HCT116 (cell line): ENCODE measurements around the gene DMRT3. TPM values are rescaled to one million over a fixed set of nuclear protein-coding genes. Genes with fewer than 3 reads are reported as not detected.

Experiments used
- ATAC-seq: fragments of 200-7000 bp; cut with Tn5 transposase; 2 replicates; pipeline ENCODE4 v1.9.1; 2020; ENCODE audit warnings: mild to moderate bottlenecking, moderate library complexity
- BruUV-seq: library from RNA; stranded (reverse); fragments of 400-500 nt; replicated peaks from 2 replicates; lab custom pipeline; 2021; lab: Mats Ljungman, UMichigan
- CTCF ChIA-PET: fragments of 300-600 bp; sonication (Branson Sonifier 250); formaldehyde crosslinking; loops from one replicate; lab custom pipeline; 2021; ENCODE audit warnings: antibody characterized with exemption; lab: Charles Lee
- POLR2A ChIA-PET: fragments of 300-600, 350-600 bp; sonication (Branson Sonifier 250); formaldehyde crosslinking; loops from one replicate; lab custom pipeline; 2021; ENCODE audit warnings: antibody characterized with exemption; lab: Charles Lee
- RAD21 ChIA-PET, 2 experiments: fragments of 300-600 bp; sonication (Branson Sonifier 250); formaldehyde crosslinking; loops; one replicate each; lab custom pipeline; 2023; ENCODE audit warnings: low total read pairs in 2 of 2; ENCODE audit not compliant: uncharacterized antibody in 2 of 2, unreplicated experiment in 2 of 2, low non-redundant PET in 1 of 2; lab: Charles Lee
- DNase-seq: peaks from one replicate; pipeline ENCODE4 v3.0.0-alpha.2; 2010; ENCODE audit warnings: low read depth, low spot score
- H2AFZ ChIP-seq: fragments of 200-600 bp; shearing (Covaris generic), sonication (generic); 2 replicates; pipeline ENCODE4 v1.6.1; 2017; ENCODE audit warnings: low read depth, mixed run types, mixed read lengths, antibody characterized with exemption, low read length; ENCODE audit not compliant: poor library complexity, severe bottlenecking
- H3K27ac ChIP-seq: 2 replicates; pipeline ENCODE4 v1.5.1; 2012; ENCODE audit warnings: low read depth, low read length
- H3K27me3 ChIP-seq: fragments of 200-600 bp; sonication (generic); 2 replicates; pipeline ENCODE4 v1.6.1; 2016; ENCODE audit warnings: mixed run types, low read length, mixed read lengths; ENCODE audit not compliant: insufficient read depth
- H3K36me3 ChIP-seq, 2 experiments: fragments of 200-500 bp in 1 of 2; fragments of 200-600 bp in 1 of 2; sonication (Bioruptor generic) in 1 of 2; sonication (generic) in 1 of 2; 2 replicates each; pipeline versions ENCODE4 v1.5.1 to v1.6.1; 2014 to 2016; ENCODE audit warnings: low read length in 2 of 2, inconsistent platforms in 1 of 2, mixed read lengths in 1 of 2, mixed run types in 1 of 2; ENCODE audit not compliant: insufficient read depth in 2 of 2, control insufficient read depth in 1 of 2
- H3K4me1 ChIP-seq, 2 experiments: fragments of 200-600 bp in 1 of 2; sonication (generic) in 1 of 2; 2 replicates each; pipeline versions ENCODE4 v1.5.1 to v1.6.1; 2012 to 2017; ENCODE audit warnings: low read length in 2 of 2, inconsistent platforms in 1 of 2, mild to moderate bottlenecking in 1 of 2, mixed read lengths in 1 of 2, mixed run types in 1 of 2, moderate library complexity in 1 of 2; ENCODE audit not compliant: insufficient read depth in 2 of 2, control insufficient read depth in 1 of 2
- H3K4me2 ChIP-seq: fragments of 200-600 bp; sonication (generic); 2 replicates; pipeline ENCODE4 v1.6.1; 2017; ENCODE audit warnings: mixed run types, low read length, mixed read lengths
- H3K4me3 ChIP-seq, 2 experiments: fragments of 200-600 bp in 1 of 2; sonication (generic) in 1 of 2; replicated peaks in 1 of 2; 2 replicates each; pipeline ENCODE4 v1.5.1; 2011 to 2016; ENCODE audit warnings: low read length in 2 of 2, control low read depth in 1 of 2, low read depth in 1 of 2, mild to moderate bottlenecking in 1 of 2, mixed read lengths in 1 of 2, mixed run types in 1 of 2
- H3K79me2 ChIP-seq: fragments of 200-600 bp; sonication (generic); 2 replicates; pipeline ENCODE4 v1.6.1; 2017; ENCODE audit warnings: mild to moderate bottlenecking, mixed run types, low read length, moderate library complexity, mixed read lengths; ENCODE audit not compliant: insufficient read depth
- H3K9ac ChIP-seq: fragments of 200-600 bp; sonication (generic); 2 replicates; pipeline ENCODE4 v1.6.1; 2016; ENCODE audit warnings: low read length, mixed read lengths
- H3K9me2 ChIP-seq: fragments of 200-600 bp; sonication (generic), shearing (Covaris generic); 2 replicates; pipeline ENCODE4 v1.6.1; 2017; ENCODE audit warnings: mixed run types, mild to moderate bottlenecking, moderate library complexity; ENCODE audit not compliant: insufficient read depth
- H3K9me3 ChIP-seq, 2 experiments: fragments of 200-500 bp in 1 of 2; fragments of 200-600 bp in 1 of 2; sonication (Bioruptor generic) in 1 of 2; sonication (generic) in 1 of 2; 2 replicates each; pipeline ENCODE4 v1.6.1; 2014 to 2017; ENCODE audit warnings: low read length in 2 of 2, mixed read lengths in 2 of 2, inconsistent platforms in 1 of 2, low read depth in 1 of 2, mild to moderate bottlenecking in 1 of 2, mixed run types in 1 of 2, moderate library complexity in 1 of 2; ENCODE audit not compliant: control insufficient read depth in 1 of 2, insufficient read depth in 1 of 2
- H4K20me1 ChIP-seq: fragments of 200-600 bp; sonication (generic), shearing (Covaris generic); 2 replicates; pipeline ENCODE4 v1.6.1; 2017; ENCODE audit warnings: mixed run types, mild to moderate bottlenecking, moderate library complexity; ENCODE audit not compliant: insufficient read depth
- ATF3 ChIP-seq: IDR thresholded peaks from 2 replicates; pipeline ENCODE4 v1.6.1; 2012
- CTCF ChIP-seq, 3 experiments: fragments of 200-600 bp in 1 of 3; sonication (generic) in 1 of 3; IDR thresholded peaks in 2 of 3; conservative IDR thresholded peaks in 1 of 3; 2 replicates each; pipeline ENCODE4 v1.5.1; 2012 to 2017; ENCODE audit warnings: low read depth in 2 of 3, low read length in 2 of 3, antibody characterized with exemption in 1 of 3, borderline replicate concordance in 1 of 3, control low read depth in 1 of 3, mild to moderate bottlenecking in 1 of 3, mixed read lengths in 1 of 3, mixed run types in 1 of 3, moderate library complexity in 1 of 3; ENCODE audit not compliant: insufficient read depth in 1 of 3
- EGR1 ChIP-seq: IDR thresholded peaks from 2 replicates; pipeline ENCODE4 v1.6.1; 2012; ENCODE audit warnings: low read depth
- ELF1 ChIP-seq: IDR thresholded peaks from 2 replicates; pipeline ENCODE4 v1.6.1; 2012; ENCODE audit warnings: low read depth, borderline replicate concordance
- EZH2phosphoT487 ChIP-seq: fragments of 200-600 bp; IDR thresholded peaks from 2 replicates; pipeline ENCODE4 v1.6.1; 2018; ENCODE audit warnings: antibody characterized with exemption, borderline replicate concordance
- JUND ChIP-seq: IDR thresholded peaks from 2 replicates; pipeline ENCODE4 v1.6.1; 2012
- MAX ChIP-seq: IDR thresholded peaks from 2 replicates; pipeline ENCODE4 v1.6.1; 2012
- RAD21 ChIP-seq: IDR thresholded peaks from 2 replicates; pipeline ENCODE4 v1.6.1; 2012; ENCODE audit warnings: low read depth, mild to moderate bottlenecking
- SIN3A ChIP-seq: IDR thresholded peaks from 2 replicates; pipeline ENCODE4 v1.6.1; 2012; ENCODE audit warnings: low read depth
- SP1 ChIP-seq: IDR thresholded peaks from 2 replicates; pipeline ENCODE4 v1.6.1; 2012; ENCODE audit warnings: low read depth
- SRF ChIP-seq: IDR thresholded peaks from 2 replicates; pipeline ENCODE4 v1.6.1; 2012; ENCODE audit warnings: low read depth
- TCF7L2 ChIP-seq: IDR thresholded peaks from 2 replicates; pipeline ENCODE4 v1.7.0; 2011; ENCODE audit warnings: borderline replicate concordance, inconsistent platforms; ENCODE audit not compliant: insufficient read depth, insufficient read length; ENCODE audit errors: extremely low read depth
- ZNF274 ChIP-seq: fragments of 200-500 bp; sonication (Bioruptor generic); IDR thresholded peaks from 2 replicates; pipeline ENCODE4 v1.6.1; 2014; ENCODE audit warnings: mild to moderate bottlenecking, low read depth, low read length, inconsistent platforms
- intact Hi-C: fragments of 100-400 bp; cut with micrococcal nuclease; formaldehyde crosslinking; loops from 2 replicates; pipeline ENCODE4 v1.10.0; 2022
- total RNA-seq: library from RNA; stranded (reverse); gene quantifications from one replicate; pipeline ENCODE4 v1.2.1, GENCODE V29; 2021; ENCODE audit not compliant: unreplicated experiment

DMRT3 gene
- total RNA-seq, 1 experiment from 2014 or later: not detected

- H3K79me2 ChIP-seq: no peaks in the 10 kb centered on the region
- intact Hi-C loops: no loop called here
- no peak overlapping the region for H3K4me2 ChIP-seq
- ChIA-PET RAD21 (no interaction called here), POLR2A (no interaction called here), CTCF (interaction anchor here (0.7 kb wide), 1 partner anchor 146 kb away, joined by 3 read pairs; no protein-coding TSS in a partner anchor)
- no peak overlapping the region for H3K9ac ChIP-seq
- ATAC-seq: no peak
- H2AFZ ChIP-seq: no peak overlapping the region
- H3K4me1 ChIP-seq: no peaks in the 10 kb centered on the region
- no TSS peak for BruUV-seq
- H3K27ac ChIP-seq: no peak overlapping the region
- DNase-seq: no peak
- H4K20me1 ChIP-seq: no peaks in the 10 kb centered on the region
- H3K9me2 ChIP-seq: no peaks in the 10 kb centered on the region
- H3K4me3 ChIP-seq: no peak overlapping the region
- no peaks in the 10 kb centered on the region for H3K9me3 ChIP-seq
- no peaks in the 10 kb centered on the region for H3K27me3 ChIP-seq
- TF ChIP-seq SRF (no peak), SIN3A (no peak), EGR1 (no peak), ATF3 (no peak), ZNF274 (no peak), JUND (no peak), EZH2phosphoT487 (no peak), MAX (no peak), RAD21 (no peak), SP1 (no peak), ELF1 (no peak), CTCF (IDR thresholded peaks at IDR 0.05 in 2 of 3, conservative IDR thresholded peaks at IDR 0.05 in 1 of 3; ENCODE audit: borderline replicate concordance in 1 of 3, insufficient read depth in 1 of 3, low read depth in 2 of 3, low read length in 2 of 3) (no peak), TCF7L2 (no peak)
- H3K36me3 ChIP-seq: no peaks in the 10 kb centered on the region
These were observed 63.1 kb downstream of the DMRT3 start for GRCh38 chr9:1039589-1039988.

Other genes with a start within 250 kb of the DMRT3 start
- 0.47 TPM for gene DMRT1, start 135.0 kb upstream of the DMRT3 start, total RNA-seq
- gene DMRT2, start 73.7 kb downstream of the DMRT3 start, total RNA-seq: 0.17 TPM